ENCODE results near the gene RNF144B. TPM values are rescaled to one million over a fixed set of nuclear protein-coding genes. Genes with fewer than 3 reads are reported as not detected.
"Not testable (repeated sequence)": the region's sequence is repeated elsewhere in the genome, so short reads cannot be mapped to it uniquely, and the experiment has no call there.

The RNF144B gene
- total RNA-seq, 1 experiment from 2014 or later, result 8.2 TPM

- peaks cover 4% of the 10 kb centered on the region; the same call in 1 of the 2 replicates for H3K4me1 Mint-ChIP-seq
- H3K9me3 Mint-ChIP-seq, result peaks cover 10% of the 10 kb centered on the region
- no peak overlapping the region for H3K27ac Mint-ChIP-seq
- no peaks in the 10 kb centered on the region for H3K27me3 Mint-ChIP-seq (ENCODE audit: low read depth)
- DNase-seq (ENCODE audit: low spot score), result no peak
- POLR2A ChIA-PET, result no interaction called here
- no peak overlapping the region for H3K4me3 Mint-ChIP-seq
- no peak for TF ChIP-seq ELF4 (CRISPR knock-in tag; IDR thresholded peaks at IDR 0.05; ENCODE audit: low read depth)
- no peak for TF ChIP-seq NFYB (CRISPR knock-in tag; conservative IDR thresholded peaks at IDR 0.05; ENCODE audit: low read depth)
- peak; percentile 62 for ATAC-seq
- H3K36me3 Mint-ChIP-seq, result peaks cover 11% of the 10 kb centered on the region
- CTCF ChIA-PET, result no interaction called here
These were observed 70.1 kb downstream of the RNF144B start for GRCh38 chr6:18457065-18457737.

DNA sequence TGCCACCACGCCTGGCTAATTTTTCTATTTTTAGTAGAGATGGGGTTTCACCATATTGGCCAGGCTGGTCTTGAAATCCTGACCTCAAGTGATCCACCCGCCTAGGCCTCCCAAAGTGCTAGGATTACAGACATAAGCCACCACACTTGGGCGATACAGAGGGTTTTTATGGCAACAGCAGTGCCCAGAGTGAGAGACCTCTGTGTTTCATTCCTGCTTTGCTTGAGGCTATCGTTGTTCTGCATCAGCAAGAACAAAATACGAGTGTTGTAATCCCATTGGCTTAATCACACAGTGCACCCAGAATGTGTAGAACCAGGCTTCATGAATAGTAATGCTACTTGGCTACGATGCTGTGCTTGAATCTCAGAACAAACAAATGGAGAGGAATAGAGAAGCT lies 70.9 kb downstream of the RNF144B start:
- CTCF ChIA-PET; H3K4me1 Mint-ChIP-seq; DNase-seq (ENCODE audit: low spot score); H3K27me3 Mint-ChIP-seq (ENCODE audit: low read depth); ATAC-seq; H3K27ac Mint-ChIP-seq; H3K4me3 Mint-ChIP-seq; POLR2A ChIA-PET: not testable (repeated sequence)
- Mint-ChIP-seq H3K36me3 (peaks cover 11% of the 10 kb centered on the region), H3K9me3 (peaks cover 10% of the 10 kb centered on the region)

- Mint-ChIP-seq H3K9me3 (peaks cover 10% of the 10 kb centered on the region), H3K36me3 (peaks cover 11% of the 10 kb centered on the region), H3K4me1 (no peaks in the 10 kb centered on the region), H3K27ac (no peak overlapping the region), H3K4me3 (no peak overlapping the region), H3K27me3 (ENCODE audit: low read depth) (no peaks in the 10 kb centered on the region)
- ATAC-seq (no peak), DNase-seq (ENCODE audit: low spot score) (no peak)
- CTCF ChIA-PET, result no interaction called here
- no peak for TF ChIP-seq AFF4 (CRISPR knock-in tag; IDR thresholded peaks at IDR 0.05; ENCODE audit: borderline replicate concordance)
- TF ChIP-seq IRF2 (CRISPR knock-in tag; IDR thresholded peaks at IDR 0.05; ENCODE audit: borderline replicate concordance, low read depth), result no peak
- TF ChIP-seq, protein P1, sequence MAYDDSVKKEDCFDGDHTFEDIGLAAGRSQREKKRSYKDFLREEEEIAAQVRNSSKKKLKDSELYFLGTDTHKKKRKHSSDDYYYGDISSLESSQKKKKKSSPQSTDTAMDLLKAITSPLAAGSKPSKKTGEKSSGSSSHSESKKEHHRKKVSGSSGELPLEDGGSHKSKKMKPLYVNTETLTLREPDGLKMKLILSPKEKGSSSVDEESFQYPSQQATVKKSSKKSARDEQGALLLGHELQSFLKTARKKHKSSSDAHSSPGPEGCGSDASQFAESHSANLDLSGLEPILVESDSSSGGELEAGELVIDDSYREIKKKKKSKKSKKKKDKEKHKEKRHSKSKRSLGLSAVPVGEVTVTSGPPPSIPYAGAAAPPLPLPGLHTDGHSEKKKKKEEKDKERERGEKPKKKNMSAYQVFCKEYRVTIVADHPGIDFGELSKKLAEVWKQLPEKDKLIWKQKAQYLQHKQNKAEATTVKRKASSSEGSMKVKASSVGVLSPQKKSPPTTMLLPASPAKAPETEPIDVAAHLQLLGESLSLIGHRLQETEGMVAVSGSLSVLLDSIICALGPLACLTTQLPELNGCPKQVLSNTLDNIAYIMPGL (CRISPR knock-in tag; IDR thresholded peaks at IDR 0.05), result no peak
- TF ChIP-seq IRF1 (CRISPR knock-in tag; IDR thresholded peaks at IDR 0.05), result no peak
- TF ChIP-seq, protein P2, sequence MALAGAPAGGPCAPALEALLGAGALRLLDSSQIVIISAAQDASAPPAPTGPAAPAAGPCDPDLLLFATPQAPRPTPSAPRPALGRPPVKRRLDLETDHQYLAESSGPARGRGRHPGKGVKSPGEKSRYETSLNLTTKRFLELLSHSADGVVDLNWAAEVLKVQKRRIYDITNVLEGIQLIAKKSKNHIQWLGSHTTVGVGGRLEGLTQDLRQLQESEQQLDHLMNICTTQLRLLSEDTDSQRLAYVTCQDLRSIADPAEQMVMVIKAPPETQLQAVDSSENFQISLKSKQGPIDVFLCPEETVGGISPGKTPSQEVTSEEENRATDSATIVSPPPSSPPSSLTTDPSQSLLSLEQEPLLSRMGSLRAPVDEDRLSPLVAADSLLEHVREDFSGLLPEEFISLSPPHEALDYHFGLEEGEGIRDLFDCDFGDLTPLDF (CRISPR knock-in tag; IDR thresholded peaks at IDR 0.05), result no peak
- no peak for TF ChIP-seq ZNF232 (CRISPR knock-in tag; IDR thresholded peaks at IDR 0.05)
- no peak for TF ChIP-seq MAX (CRISPR knock-in tag; IDR thresholded peaks at IDR 0.05)
- no peak for TF ChIP-seq FOXP4 (CRISPR knock-in tag; IDR thresholded peaks at IDR 0.05)
- POLR2A ChIA-PET, result no interaction called here
These were observed 76.3 kb downstream of the RNF144B start for GRCh38 chr6:18463429-18463828.

Data from WTC11 (cell line).